Activated T-cell treated with anti-CD3 and anti-CD28 coated beads, Interleukin-2, amount 50 U/mL, for 24 hours (primary cell): ENCODE measurements around the gene PPFIA4.

Experiments used
- DNase-seq: peaks from one replicate; pipeline ENCODE4 v3.0.0-alpha.2; 2020
- H3K27ac Mint-ChIP-seq: 2 replicates; pipeline ENCODE4 v1.8.0; 2020; ENCODE audit warnings: mild to moderate bottlenecking, mixed read lengths
- H3K27me3 Mint-ChIP-seq: 2 replicates; pipeline ENCODE4 v1.8.0; 2020; ENCODE audit warnings: mixed read lengths
- H3K36me3 Mint-ChIP-seq: 2 replicates; pipeline ENCODE4 v1.8.0; 2020; ENCODE audit warnings: low read depth, mixed read lengths
- H3K4me1 Mint-ChIP-seq: 2 replicates; pipeline ENCODE4 v1.8.0; 2020; ENCODE audit warnings: low read depth, mixed read lengths
- H3K4me3 Mint-ChIP-seq: 2 replicates; pipeline ENCODE4 v1.8.0; 2020; ENCODE audit warnings: mild to moderate bottlenecking, moderate library complexity, mixed read lengths
- H3K9me3 Mint-ChIP-seq: 2 replicates; pipeline ENCODE4 v1.8.0; 2020; ENCODE audit warnings: mixed read lengths

PPFIA4 gene

GRCh38 chr1:203074610-203075009 is 48.3 kb downstream of the PPFIA4 start:
- H3K4me1 Mint-ChIP-seq: peaks cover 4% of the 10 kb centered on the region

GRCh38 chr1:203075236-203076030 is 49.1 kb downstream of the PPFIA4 start:
- DNase-seq: no peak
- no peak overlapping the region for H3K4me3 Mint-ChIP-seq
- no peaks in the 10 kb centered on the region for H3K9me3 Mint-ChIP-seq

More at GRCh38 chr1:203074610-203075009, 48.3 kb downstream of the PPFIA4 start:
- H3K27ac Mint-ChIP-seq: no peak overlapping the region
- H3K36me3 Mint-ChIP-seq: no peaks in the 10 kb centered on the region
- no peak overlapping the region for H3K4me3 Mint-ChIP-seq
- no peak for DNase-seq
- H3K9me3 Mint-ChIP-seq: no peaks in the 10 kb centered on the region
- H3K27me3 Mint-ChIP-seq: peaks cover 52% of the 10 kb centered on the region

GRCh38 chr1:203076031-203076511 is 49.8 kb downstream of the PPFIA4 start:
- no peak overlapping the region for H3K27ac Mint-ChIP-seq
- H3K4me1 Mint-ChIP-seq: peaks cover 4% of the 10 kb centered on the region
- H3K36me3 Mint-ChIP-seq: no peaks in the 10 kb centered on the region
- peak overlapping the region; percentile 10 for H3K4me3 Mint-ChIP-seq
- no peak for DNase-seq
- no peaks in the 10 kb centered on the region for H3K9me3 Mint-ChIP-seq
- H3K27me3 Mint-ChIP-seq: peaks cover 55% of the 10 kb centered on the region

More at GRCh38 chr1:203075236-203076030, 49.1 kb downstream of the PPFIA4 start:
- Mint-ChIP-seq H3K36me3 (no peaks in the 10 kb centered on the region), H3K4me1 (peaks cover 4% of the 10 kb centered on the region), H3K27me3 (peaks cover 55% of the 10 kb centered on the region), H3K27ac (no peak overlapping the region)

- Mint-ChIP-seq H3K36me3 (no peaks in the 10 kb centered on the region), H3K4me1 (peaks cover 4% of the 10 kb centered on the region), H3K4me3 (no peak overlapping the region), H3K27ac (no peak overlapping the region), H3K9me3 (no peaks in the 10 kb centered on the region), H3K27me3 (peaks cover 58% of the 10 kb centered on the region)
- DNase-seq: no peak
Observed at GRCh38 chr1:203077367-203077766, 51.1 kb downstream of the PPFIA4 start.

- peaks cover 56% of the 10 kb centered on the region for H3K27me3 Mint-ChIP-seq
- no peak for DNase-seq
- H3K9me3 Mint-ChIP-seq: no peaks in the 10 kb centered on the region
- no peak overlapping the region for H3K27ac Mint-ChIP-seq
- H3K4me3 Mint-ChIP-seq: no peak overlapping the region
- peaks cover 4% of the 10 kb centered on the region for H3K4me1 Mint-ChIP-seq
- no peaks in the 10 kb centered on the region for H3K36me3 Mint-ChIP-seq
Observed at GRCh38 chr1:203077956-203078355, 51.7 kb downstream of the PPFIA4 start.

- H3K36me3 Mint-ChIP-seq: no peaks in the 10 kb centered on the region
- peaks cover 4% of the 10 kb centered on the region for H3K4me1 Mint-ChIP-seq
- no peak overlapping the region for H3K27ac Mint-ChIP-seq
- H3K4me3 Mint-ChIP-seq: no peak overlapping the region
- peaks cover 51% of the 10 kb centered on the region for H3K27me3 Mint-ChIP-seq
- H3K9me3 Mint-ChIP-seq: no peaks in the 10 kb centered on the region
- DNase-seq: no peak
Observed at GRCh38 chr1:203078478-203078877, 52.2 kb downstream of the PPFIA4 start.

- H3K36me3 Mint-ChIP-seq: no peaks in the 10 kb centered on the region
- no peak overlapping the region for H3K27ac Mint-ChIP-seq
- no peaks in the 10 kb centered on the region for H3K9me3 Mint-ChIP-seq
- peaks cover 34% of the 10 kb centered on the region for H3K27me3 Mint-ChIP-seq
- H3K4me3 Mint-ChIP-seq: no peak overlapping the region
- peaks cover 4% of the 10 kb centered on the region for H3K4me1 Mint-ChIP-seq
- DNase-seq: no peak
Observed at GRCh38 chr1:203080456-203080855, 54.2 kb downstream of the PPFIA4 start.

GRCh38 chr1:203081465-203082230 is 55.4 kb downstream of the PPFIA4 start:
- Mint-ChIP-seq H3K4me1 (no peaks in the 10 kb centered on the region), H3K36me3 (no peaks in the 10 kb centered on the region), H3K27me3 (peaks cover 26% of the 10 kb centered on the region), H3K4me3 (no peak overlapping the region), H3K27ac (no peak overlapping the region), H3K9me3 (no peaks in the 10 kb centered on the region)
- no peak for DNase-seq

- H3K27ac Mint-ChIP-seq: no peak overlapping the region
- no peak for DNase-seq
- H3K36me3 Mint-ChIP-seq: no peaks in the 10 kb centered on the region
- H3K4me3 Mint-ChIP-seq: no peak overlapping the region
- no peaks in the 10 kb centered on the region for H3K9me3 Mint-ChIP-seq
- peaks cover 21% of the 10 kb centered on the region for H3K27me3 Mint-ChIP-seq
- no peaks in the 10 kb centered on the region for H3K4me1 Mint-ChIP-seq
Observed at GRCh38 chr1:203082231-203082505, 55.9 kb downstream of the PPFIA4 start.

- no peaks in the 10 kb centered on the region for H3K4me1 Mint-ChIP-seq
- H3K9me3 Mint-ChIP-seq: no peaks in the 10 kb centered on the region
- no peak overlapping the region for H3K27ac Mint-ChIP-seq
- no peak overlapping the region for H3K4me3 Mint-ChIP-seq
- peaks cover 15% of the 10 kb centered on the region for H3K27me3 Mint-ChIP-seq
- H3K36me3 Mint-ChIP-seq: no peaks in the 10 kb centered on the region
- no peak for DNase-seq
Observed at GRCh38 chr1:203082571-203083462, 56.5 kb downstream of the PPFIA4 start.

GRCh38 chr1:203083463-203083921 is 57.2 kb downstream of the PPFIA4 start:
- H3K4me1 Mint-ChIP-seq: no peaks in the 10 kb centered on the region
- H3K27me3 Mint-ChIP-seq: peaks cover 10% of the 10 kb centered on the region
- no peak overlapping the region for H3K4me3 Mint-ChIP-seq
- DNase-seq: no peak
- H3K27ac Mint-ChIP-seq: no peak overlapping the region
- no peaks in the 10 kb centered on the region for H3K9me3 Mint-ChIP-seq
- H3K36me3 Mint-ChIP-seq: no peaks in the 10 kb centered on the region

GRCh38 chr1:203084588-203085527 is 58.6 kb downstream of the PPFIA4 start:
- Mint-ChIP-seq H3K4me1 (no peaks in the 10 kb centered on the region), H3K27me3 (peaks cover 6% of the 10 kb centered on the region), H3K36me3 (no peaks in the 10 kb centered on the region), H3K9me3 (no peaks in the 10 kb centered on the region), H3K4me3 (no peak overlapping the region), H3K27ac (no peak overlapping the region)
- DNase-seq: peak; percentile 43

- Mint-ChIP-seq H3K4me1 (no peaks in the 10 kb centered on the region), H3K4me3 (no peak within 1 kb of the TSS), H3K9me3 (no peaks in the 10 kb centered on the region), H3K27ac (no peak within 1 kb of the TSS), H3K27me3 (peaks cover 8% of the 10 kb centered on the region), H3K36me3 (no peaks in the 10 kb centered on the region)
- no peak for DNase-seq
Observed at GRCh38 chr1:203085528-203086406, 59.5 kb downstream of the PPFIA4 start, which contains the start of gene MYOG. TSS of gene MYOG (minus strand) at chr1:203086012. CDS start at chr1:203085961, 51 bp downstream.
